Measurements from ENCODE around the gene PTPRG.

Gene PTPRG

GRCh38 chr3:62056658-62057057 is 495.3 kb downstream of the PTPRG start:
- Histone ChIP-seq H4K20me1 (ENCODE audit: insufficient read depth) (no peaks in the 10 kb centered on the region), H2AFZ (ENCODE audit: low read depth) (no peak overlapping the region), H3K9ac (no peak overlapping the region), H3K79me2 (ENCODE audit: insufficient read depth, low read depth) (no peaks in the 10 kb centered on the region), H3K4me2 (no peak overlapping the region), H3K27me3 (ENCODE audit: insufficient read depth, low read depth) (no peaks in the 10 kb centered on the region), H3K4me3 (IDR thresholded peaks at IDR 0.05; ENCODE audit: insufficient read depth, low read depth, low read length) (no peak overlapping the region), H3K27ac (no peak overlapping the region), H3K36me3 (ENCODE audit: insufficient read depth) (no peaks in the 10 kb centered on the region), H3K4me1 (ENCODE audit: low read depth, poor library complexity, severe bottlenecking) (no peaks in the 10 kb centered on the region)
- TF ChIP-seq CTCF (conservative IDR thresholded peaks at IDR 0.05; ENCODE audit: low read depth, low read length) = no peak

GRCh38 chr3:62057339-62058047 is 496.1 kb downstream of the PTPRG start:
- Histone ChIP-seq H3K9ac (no peak overlapping the region), H2AFZ (ENCODE audit: low read depth) (no peak overlapping the region), H3K4me1 (ENCODE audit: low read depth, poor library complexity, severe bottlenecking) (no peaks in the 10 kb centered on the region), H3K27me3 (ENCODE audit: insufficient read depth, low read depth) (no peaks in the 10 kb centered on the region), H3K36me3 (ENCODE audit: insufficient read depth) (no peaks in the 10 kb centered on the region), H3K4me3 (IDR thresholded peaks at IDR 0.05; ENCODE audit: insufficient read depth, low read depth, low read length) (no peak overlapping the region), H3K27ac (no peak overlapping the region), H3K4me2 (no peak overlapping the region), H4K20me1 (ENCODE audit: insufficient read depth) (no peaks in the 10 kb centered on the region), H3K79me2 (ENCODE audit: insufficient read depth, low read depth) (no peaks in the 10 kb centered on the region)
- TF ChIP-seq CTCF (conservative IDR thresholded peaks at IDR 0.05; ENCODE audit: low read depth, low read length) = no peak

- no peaks in the 10 kb centered on the region for H4K20me1 ChIP-seq (ENCODE audit: insufficient read depth)
- no peaks in the 10 kb centered on the region for H3K36me3 ChIP-seq (ENCODE audit: insufficient read depth)
- no peak for TF ChIP-seq CTCF (conservative IDR thresholded peaks at IDR 0.05; ENCODE audit: low read depth, low read length)
- H3K27ac ChIP-seq = no peak overlapping the region
- no peaks in the 10 kb centered on the region for H3K4me1 ChIP-seq (ENCODE audit: low read depth, poor library complexity, severe bottlenecking)
- H3K27me3 ChIP-seq (ENCODE audit: insufficient read depth, low read depth) = no peaks in the 10 kb centered on the region
- H2AFZ ChIP-seq (ENCODE audit: low read depth) = no peak overlapping the region
- H3K79me2 ChIP-seq (ENCODE audit: insufficient read depth, low read depth) = no peaks in the 10 kb centered on the region
- H3K9ac ChIP-seq = no peak overlapping the region
- no peak overlapping the region for H3K4me3 ChIP-seq (IDR thresholded peaks at IDR 0.05; ENCODE audit: insufficient read depth, low read depth, low read length)
- H3K4me2 ChIP-seq = no peak overlapping the region
Measured at GRCh38 chr3:62065985-62066693, 504.8 kb downstream of the PTPRG start.

- no peak overlapping the region for H3K4me2 ChIP-seq
- H3K27ac ChIP-seq = no peak overlapping the region
- H3K9ac ChIP-seq = no peak overlapping the region
- TF ChIP-seq CTCF (conservative IDR thresholded peaks at IDR 0.05; ENCODE audit: low read depth, low read length) = no peak
- H3K36me3 ChIP-seq (ENCODE audit: insufficient read depth) = no peaks in the 10 kb centered on the region
- no peaks in the 10 kb centered on the region for H4K20me1 ChIP-seq (ENCODE audit: insufficient read depth)
- H3K27me3 ChIP-seq (ENCODE audit: insufficient read depth, low read depth) = no peaks in the 10 kb centered on the region
- no peaks in the 10 kb centered on the region for H3K4me1 ChIP-seq (ENCODE audit: low read depth, poor library complexity, severe bottlenecking)
- H3K79me2 ChIP-seq (ENCODE audit: insufficient read depth, low read depth) = no peaks in the 10 kb centered on the region
- no peak overlapping the region for H2AFZ ChIP-seq (ENCODE audit: low read depth)
- no peak overlapping the region for H3K4me3 ChIP-seq (IDR thresholded peaks at IDR 0.05; ENCODE audit: insufficient read depth, low read depth, low read length)
Measured at GRCh38 chr3:62068337-62068736, 507.0 kb downstream of the PTPRG start.
